GM18951 (cell line): ENCODE data around the gene SP9.

Source experiments
- POLR2A ChIP-seq: IDR thresholded peaks from 4 replicates; pipeline ENCODE4 v1.6.1; 2011; ENCODE audit warnings: mild to moderate bottlenecking; ENCODE audit not compliant: insufficient read length, insufficient read depth; ENCODE audit errors: extremely low read depth
- in situ Hi-C: fragments of 300-500 bp; cut with MboI; formaldehyde crosslinking; loops from one replicate; pipeline ENCODE4 v1.12.0; 2022; ENCODE audit warnings: low sequenced_read_pairs, mixed read lengths, inconsistent platforms; ENCODE audit not compliant: unreplicated experiment

SP9 gene

GRCh38 chr2:174385201-174385600 lies 50.4 kb downstream of the SP9 start:
- in situ Hi-C loops: no loop called here
- no peak for TF ChIP-seq POLR2A
